Mammary epithelial cell (primary cell): Measurements from ENCODE around the gene HAL.

Experiments
- CTCF ChIP-seq, 2 donors: IDR thresholded peaks in 1 of 2; conservative IDR thresholded peaks in 1 of 2; 2 replicates each; pipeline ENCODE4 v1.5.1; 2011 to 2012; ENCODE audit warnings: inconsistent platforms in 2 of 2, low read length in 2 of 2, mild to moderate bottlenecking in 2 of 2, control low read depth in 1 of 2, low read depth in 1 of 2; ENCODE audit not compliant: insufficient read depth in 1 of 2; ENCODE audit errors: extremely low read depth in 1 of 2
- EZH2 ChIP-seq: IDR thresholded peaks from 2 replicates; pipeline ENCODE4 v1.6.1; 2012; ENCODE audit warnings: low read length, inconsistent platforms, borderline replicate concordance

DNA sequence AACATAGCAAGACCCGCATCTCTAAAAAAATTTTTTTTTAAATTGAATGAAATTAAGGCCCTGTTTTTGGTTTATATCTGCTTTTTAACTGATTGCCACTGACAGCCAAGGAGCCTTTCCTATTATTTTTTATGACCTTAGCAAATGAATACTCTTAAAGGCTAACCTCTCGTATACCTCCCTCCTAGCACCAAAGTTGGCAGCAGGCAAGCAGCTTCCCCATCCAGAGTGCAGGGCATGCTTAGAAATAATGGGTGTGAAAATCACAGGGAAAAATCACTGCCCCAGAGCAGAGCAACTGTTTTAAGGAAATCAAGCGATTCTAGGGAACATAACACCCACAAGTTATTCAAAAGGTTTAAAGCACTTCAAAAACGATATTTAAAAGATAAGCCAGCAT, 20.7 kb downstream of the HAL start:
- no peak for TF ChIP-seq CTCF (conservative IDR thresholded peaks at IDR 0.05 in 1 of 2, IDR thresholded peaks at IDR 0.05 in 1 of 2; ENCODE audit: extremely low read depth in 1 of 2, insufficient read depth in 1 of 2, low read depth in 1 of 2, low read length in 2 of 2)
- no peak for TF ChIP-seq EZH2
